CD4-positive, alpha-beta T cell treated with Interleukin-10 for 1 hour (primary cell): ENCODE measurements around the gene TLCD4.
"Not testable (repeated sequence)": the region's sequence is repeated elsewhere in the genome, so short reads cannot be mapped to it uniquely, and the experiment has no call there.

Experiments
- DNase-seq: peaks from one replicate; pipeline ENCODE4 v3.0.0-alpha.2; 2020

The TLCD4 gene

GRCh38 chr1:95117207-95118066 is at the start of gene TLCD4:
Gene TLCD4, plus strand, starts transcription at chr1:95117355. Its CDS starts 26,547 bp downstream, at chr1:95143902.
- DNase-seq, result peak; percentile 34

DNA sequence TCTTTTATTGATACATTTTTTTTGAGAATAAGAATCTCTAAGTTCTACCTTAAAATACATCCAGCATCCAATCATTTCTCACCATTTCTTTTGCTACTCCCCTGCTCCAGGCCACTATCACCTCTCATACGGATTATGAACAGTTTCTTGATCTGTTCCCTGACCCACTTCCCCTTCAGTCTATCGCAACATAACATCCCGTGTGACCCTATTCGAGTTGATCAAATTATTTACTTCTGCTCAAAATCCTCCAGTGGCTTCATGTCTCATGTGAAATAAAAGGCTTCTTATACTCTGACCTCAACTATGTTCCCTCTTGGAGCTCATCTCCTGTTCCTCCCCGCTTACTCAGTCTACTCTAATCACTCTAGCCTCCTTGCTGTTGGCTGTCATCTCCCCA is 49.6 kb upstream of the TLCD4 start:
- no peak for DNase-seq

- DNase-seq, result no peak
These were observed 48.0 kb upstream of the TLCD4 start for GRCh38 chr1:95068956-95069709.

GRCh38 chr1:95069710-95070093 is 47.5 kb upstream of the TLCD4 start:
- no peak for DNase-seq

- DNase-seq, result no peak
These were observed 45.6 kb upstream of the TLCD4 start for GRCh38 chr1:95071539-95071938.

GRCh38 chr1:95072117-95072516 is 45.0 kb upstream of the TLCD4 start:
- no peak for DNase-seq

- DNase-seq, result peak; percentile 93
These were observed 44.4 kb upstream of the TLCD4 start, which contains the start of gene ALG14 for GRCh38 chr1:95072532-95073419. Gene ALG14, minus strand, starts transcription at chr1:95072951. Its CDS starts 53 bp downstream, at chr1:95072898.

DNA sequence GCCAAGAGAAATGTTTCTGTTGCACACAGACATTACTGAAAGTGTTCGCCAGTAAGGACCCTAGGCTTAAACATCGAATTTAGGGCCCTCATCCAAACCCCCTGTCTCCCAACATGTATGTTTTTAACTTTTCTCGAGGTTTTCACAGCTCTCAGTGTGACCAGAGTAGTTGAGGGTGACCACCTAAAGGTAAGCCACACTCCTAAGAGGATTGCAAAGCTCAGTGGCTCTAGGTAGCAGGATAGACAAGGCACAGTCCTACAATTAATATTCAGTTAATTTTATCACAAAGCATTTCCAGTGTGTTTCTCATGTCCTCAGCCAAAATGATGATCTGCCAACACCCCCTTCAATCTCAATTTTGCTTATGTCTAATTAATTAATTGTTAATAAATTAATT is 43.7 kb upstream of the TLCD4 start:
- no peak for DNase-seq

- no peak for DNase-seq
These were observed 41.1 kb upstream of the TLCD4 start for GRCh38 chr1:95076034-95076433.

- DNase-seq, result no peak
These were observed 36.7 kb upstream of the TLCD4 start for GRCh38 chr1:95080446-95080845.

- no peak for DNase-seq
These were observed 36.3 kb upstream of the TLCD4 start for GRCh38 chr1:95080879-95081278.

- peak; percentile 45 for DNase-seq
These were observed 32.6 kb upstream of the TLCD4 start for GRCh38 chr1:95084317-95085176.

- DNase-seq, result no peak
These were observed 31.8 kb upstream of the TLCD4 start for GRCh38 chr1:95085376-95085775.

DNA sequence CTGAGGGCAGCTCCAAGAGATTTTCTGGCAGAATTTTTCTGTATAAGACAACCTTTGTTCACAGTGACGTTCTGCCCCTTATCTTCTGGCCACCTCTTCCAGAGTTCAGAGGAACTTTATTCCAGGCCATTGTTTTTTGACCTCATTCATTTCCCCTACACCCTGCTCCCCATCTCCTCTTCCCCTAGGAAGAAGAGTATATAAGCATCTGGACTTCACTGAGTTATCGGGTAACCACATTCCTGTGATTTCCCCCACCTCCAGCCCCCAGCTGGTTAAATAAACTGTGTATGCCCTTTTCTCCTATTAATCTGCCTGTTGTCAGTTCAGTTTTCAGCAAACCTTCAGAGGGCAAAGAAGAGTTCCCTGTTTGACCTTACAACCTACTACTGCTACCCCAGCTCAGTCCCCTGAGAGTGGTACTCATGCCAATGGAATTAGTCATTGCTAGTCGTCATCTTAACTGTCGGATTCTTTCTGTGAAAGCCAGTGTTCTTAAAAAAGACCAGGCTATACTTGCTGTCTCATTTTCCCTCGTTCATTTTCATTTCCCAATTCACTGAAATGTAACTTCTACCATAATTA is 30.1 kb upstream of the TLCD4 start:
- DNase-seq, result no peak

DNA sequence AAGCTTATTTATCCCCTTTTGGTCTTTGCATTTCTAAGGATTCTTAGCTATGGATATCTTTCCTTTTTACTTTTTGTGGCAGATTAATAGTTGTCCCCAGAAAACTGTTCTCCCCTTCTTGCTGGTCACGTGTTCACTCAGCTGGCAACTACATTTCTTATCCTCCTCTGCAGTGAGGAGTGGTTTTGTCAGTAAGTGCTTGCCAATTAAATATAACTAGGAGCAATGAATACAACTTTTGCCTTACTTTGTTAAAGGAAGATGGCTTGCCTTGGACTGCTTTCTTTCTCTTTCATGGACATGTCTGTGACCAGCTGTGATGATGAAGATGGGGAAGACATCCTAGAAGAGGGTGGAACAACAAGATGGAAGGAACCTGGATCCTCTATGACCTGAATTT is 28.9 kb upstream of the TLCD4 start:
- DNase-seq, result no peak

DNA sequence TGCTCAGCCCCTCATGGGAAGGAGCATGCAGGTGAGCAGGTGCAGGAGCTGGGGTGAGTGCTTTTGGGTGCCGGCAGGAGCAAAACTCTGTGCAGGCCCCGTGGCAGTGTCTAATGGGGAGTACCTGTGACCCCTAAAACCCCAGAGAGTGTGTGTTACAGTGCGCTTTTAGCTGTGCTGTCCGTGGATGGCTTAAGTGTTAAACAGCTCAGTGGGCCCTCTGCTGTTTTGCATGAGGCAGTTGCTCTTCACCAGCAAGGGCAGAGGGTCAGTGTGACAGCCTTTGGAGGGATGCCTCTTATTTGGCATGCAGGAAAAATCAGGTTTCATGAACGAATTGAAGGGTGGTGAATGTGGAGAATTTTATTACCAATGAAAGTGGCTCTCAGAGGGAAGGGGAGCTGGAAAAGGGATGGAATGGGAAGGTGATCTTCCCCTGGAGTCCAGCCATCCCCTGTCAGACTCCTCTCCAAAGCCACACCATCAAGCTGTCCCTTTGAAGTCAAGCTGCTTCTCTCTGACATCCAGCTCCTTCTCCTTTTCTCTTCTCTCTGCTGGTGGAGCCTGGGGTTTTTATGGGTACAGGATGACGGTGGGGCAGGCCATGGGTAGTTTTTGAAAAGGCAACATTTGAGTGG is 27.4 kb upstream of the TLCD4 start:
- DNase-seq, result no peak

GRCh38 chr1:95091290-95091689 is 25.9 kb upstream of the TLCD4 start:
- DNase-seq, result not testable (repeated sequence)

DNA sequence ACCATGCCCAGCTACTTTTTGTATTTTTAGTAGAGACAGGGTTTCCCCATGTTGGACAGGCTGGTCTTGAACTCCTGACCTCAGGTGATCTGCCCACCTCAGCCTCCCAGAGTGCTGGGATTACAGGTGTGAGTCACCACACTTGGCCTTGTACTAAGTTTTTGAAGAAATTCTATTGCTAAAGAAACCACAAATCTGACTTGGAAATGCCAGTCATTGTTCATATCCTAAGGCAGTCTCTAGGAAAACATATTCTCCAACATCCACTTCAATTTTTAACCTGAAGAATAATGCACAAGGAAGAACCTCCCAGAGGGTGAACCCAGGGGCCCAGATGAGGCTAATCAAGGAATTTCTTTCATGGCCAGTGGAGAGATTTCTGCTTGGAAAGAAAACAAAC is 24.3 kb upstream of the TLCD4 start:
- not testable (repeated sequence) for DNase-seq

DNA sequence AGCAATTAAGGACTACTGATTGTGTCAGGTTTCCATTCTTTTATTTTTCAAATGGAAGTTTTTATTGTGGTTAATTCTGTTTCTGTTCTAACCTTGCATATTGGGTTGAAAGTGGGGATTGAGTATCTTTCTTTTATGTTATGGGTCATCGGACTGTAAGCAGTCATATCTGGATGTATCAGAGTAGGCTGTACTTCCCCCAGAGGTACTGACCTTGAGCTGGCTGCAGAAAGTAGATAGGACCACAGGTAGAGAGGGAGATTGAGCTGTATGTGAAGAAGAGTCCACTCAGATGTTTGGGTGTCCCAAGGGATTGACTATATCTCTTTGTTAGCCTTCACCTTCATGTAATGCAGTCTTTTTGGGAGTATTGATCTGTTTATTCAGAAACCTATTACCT is 23.9 kb upstream of the TLCD4 start:
- no peak for DNase-seq

GRCh38 chr1:95094923-95095322 is 22.2 kb upstream of the TLCD4 start:
- DNase-seq, result no peak

GRCh38 chr1:95095833-95096217 is 21.3 kb upstream of the TLCD4 start:
- no peak for DNase-seq
